Dedifferentiated amniotic fluid mesenchymal stem cell (primary cell): ENCODE results near the gene INF2.
A peak's percentile ranks its signal among the peaks of the same experiment; 100 is the strongest.

Experiments
- DNase-seq: peaks from one replicate; pipeline ENCODE4 v3.0.0-alpha.2; 2016; ENCODE audit errors: extremely low spot score

INF2 gene

DNA sequence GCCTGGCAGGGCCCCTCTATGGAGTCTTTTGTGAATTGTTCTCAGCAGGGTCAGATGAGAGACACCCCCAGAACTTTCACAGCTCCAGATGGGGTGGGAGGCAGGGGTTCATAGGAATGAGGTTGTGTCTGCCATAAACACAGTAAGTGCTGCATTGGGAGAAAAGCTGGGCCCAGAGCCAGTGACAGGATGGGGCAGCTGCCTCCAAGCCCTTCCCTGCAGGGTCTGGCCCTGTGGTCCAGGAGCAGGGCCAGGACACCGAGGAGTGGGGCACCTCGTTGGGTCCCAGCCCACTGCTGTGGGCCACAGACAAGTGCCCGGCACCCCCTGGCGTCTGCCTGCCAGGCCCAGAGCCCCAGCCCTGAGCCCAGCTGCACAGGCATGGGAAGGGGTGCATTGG is 13.3 kb downstream of the INF2 start:
- DNase-seq, result no peak

DNA sequence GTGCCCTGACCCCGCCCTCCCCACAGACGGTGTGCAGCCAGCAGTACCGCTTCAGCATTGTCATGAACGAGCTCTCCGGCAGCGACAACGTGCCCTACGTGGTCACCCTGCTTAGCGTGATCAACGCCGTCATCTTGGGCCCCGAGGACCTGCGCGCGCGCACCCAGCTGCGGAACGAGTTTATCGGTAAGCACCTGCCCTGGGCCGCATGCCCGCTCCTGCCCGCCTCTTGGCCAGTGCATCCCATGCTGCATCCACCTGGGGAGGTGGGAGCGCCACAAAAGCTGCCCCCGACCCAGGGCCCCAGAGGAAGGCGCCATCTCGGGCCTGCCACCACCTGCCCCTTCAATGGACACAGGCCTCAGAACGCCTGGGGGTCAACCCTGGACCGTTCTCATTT is 13.9 kb downstream of the INF2 start:
- no peak for DNase-seq

DNA sequence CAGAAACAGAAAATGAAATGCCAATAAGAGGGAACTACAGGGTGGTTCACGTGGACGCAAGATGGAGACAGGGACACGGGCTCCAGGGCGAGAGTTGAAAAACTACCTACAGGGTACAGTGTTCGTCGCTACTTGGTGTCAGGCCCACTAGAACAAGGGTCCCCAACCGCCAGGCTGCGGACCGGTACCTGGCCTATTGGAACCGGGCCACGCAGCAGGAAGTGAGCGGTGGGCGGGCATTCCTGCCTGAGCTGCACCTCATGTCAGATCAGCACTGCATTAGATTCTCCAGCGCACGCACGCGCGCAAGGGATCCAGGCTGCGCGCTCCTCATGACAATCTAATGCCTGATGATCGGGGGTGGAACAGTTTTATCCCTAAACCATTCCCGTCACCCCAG is 14.8 kb downstream of the INF2 start:
- DNase-seq, result no peak

DNA sequence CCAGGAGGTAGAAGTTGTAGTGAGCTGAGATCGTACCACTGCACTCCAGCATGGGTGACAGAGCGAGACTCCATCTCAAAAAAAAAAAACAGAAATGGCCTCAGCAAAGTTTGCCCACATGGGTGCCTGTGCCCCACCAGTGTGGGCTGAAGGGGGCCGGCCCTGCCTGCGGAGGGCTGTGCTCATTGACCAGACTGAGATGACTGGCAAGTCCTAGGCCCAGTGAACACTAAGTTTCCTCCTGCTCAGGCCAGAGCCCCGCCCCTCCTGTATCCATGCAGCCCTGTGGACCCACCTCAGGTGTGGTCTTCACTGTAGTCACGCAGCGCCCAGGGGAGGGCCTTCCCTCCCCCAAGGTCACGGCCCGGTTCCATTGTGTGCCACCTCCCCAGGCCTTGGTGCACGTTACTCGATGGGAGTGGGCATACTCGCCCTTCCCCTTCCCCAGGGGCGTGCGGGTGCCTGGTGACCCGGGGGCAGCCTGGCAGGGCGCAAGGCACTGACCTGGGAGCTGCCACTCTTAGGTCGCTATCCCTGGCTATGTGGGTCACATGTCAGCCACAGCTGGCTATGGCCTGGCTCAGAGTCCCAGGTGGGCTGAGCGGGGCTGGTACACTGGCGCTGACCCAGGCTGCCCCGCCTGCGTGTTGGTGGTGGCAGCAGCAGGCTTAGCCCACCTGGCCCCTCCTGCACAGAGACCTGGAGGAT is 16.1 kb downstream of the INF2 start:
- DNase-seq, result no peak

DNA sequence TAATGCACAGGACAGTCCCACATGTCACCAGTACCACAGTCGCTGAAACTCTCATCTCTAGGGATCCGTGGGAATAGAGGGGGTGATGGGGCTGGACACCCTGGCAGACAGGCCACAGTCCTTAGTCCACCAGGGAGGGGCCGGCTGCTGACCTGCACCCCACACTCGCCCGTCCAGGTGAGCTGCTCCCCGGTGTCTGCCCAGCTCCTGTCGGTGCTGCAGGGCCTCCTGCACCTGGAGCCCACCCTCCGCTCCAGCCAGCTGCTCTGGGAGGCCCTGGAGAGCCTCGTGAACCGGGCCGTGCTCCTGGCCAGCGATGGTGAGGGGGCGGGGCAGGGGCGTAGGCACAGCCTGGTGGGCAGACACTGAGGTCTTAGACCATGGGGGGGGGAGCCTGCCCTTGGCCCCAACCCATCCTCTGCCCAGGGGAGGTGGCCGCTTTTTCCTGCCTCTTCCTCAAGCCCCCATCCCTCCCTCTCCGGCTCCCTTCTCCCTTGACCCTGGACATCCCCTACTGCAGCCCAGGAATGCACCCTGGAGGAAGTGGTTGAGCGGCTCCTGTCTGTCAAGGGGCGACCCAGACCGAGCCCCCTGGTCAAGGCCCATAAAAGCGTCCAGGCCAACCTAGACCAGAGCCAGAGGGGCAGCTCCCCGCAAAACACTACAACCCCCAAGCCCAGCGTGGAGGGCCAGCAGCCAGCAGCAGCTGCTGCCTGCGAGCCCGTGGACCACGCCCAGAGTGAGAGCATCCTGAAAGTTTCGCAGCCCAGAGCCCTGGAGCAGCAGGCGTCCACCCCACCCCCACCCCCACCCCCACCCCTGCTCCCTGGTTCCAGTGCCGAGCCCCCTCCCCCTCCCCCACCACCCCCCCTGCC is 17.6 kb downstream of the INF2 start:
- DNase-seq, result no peak

DNA sequence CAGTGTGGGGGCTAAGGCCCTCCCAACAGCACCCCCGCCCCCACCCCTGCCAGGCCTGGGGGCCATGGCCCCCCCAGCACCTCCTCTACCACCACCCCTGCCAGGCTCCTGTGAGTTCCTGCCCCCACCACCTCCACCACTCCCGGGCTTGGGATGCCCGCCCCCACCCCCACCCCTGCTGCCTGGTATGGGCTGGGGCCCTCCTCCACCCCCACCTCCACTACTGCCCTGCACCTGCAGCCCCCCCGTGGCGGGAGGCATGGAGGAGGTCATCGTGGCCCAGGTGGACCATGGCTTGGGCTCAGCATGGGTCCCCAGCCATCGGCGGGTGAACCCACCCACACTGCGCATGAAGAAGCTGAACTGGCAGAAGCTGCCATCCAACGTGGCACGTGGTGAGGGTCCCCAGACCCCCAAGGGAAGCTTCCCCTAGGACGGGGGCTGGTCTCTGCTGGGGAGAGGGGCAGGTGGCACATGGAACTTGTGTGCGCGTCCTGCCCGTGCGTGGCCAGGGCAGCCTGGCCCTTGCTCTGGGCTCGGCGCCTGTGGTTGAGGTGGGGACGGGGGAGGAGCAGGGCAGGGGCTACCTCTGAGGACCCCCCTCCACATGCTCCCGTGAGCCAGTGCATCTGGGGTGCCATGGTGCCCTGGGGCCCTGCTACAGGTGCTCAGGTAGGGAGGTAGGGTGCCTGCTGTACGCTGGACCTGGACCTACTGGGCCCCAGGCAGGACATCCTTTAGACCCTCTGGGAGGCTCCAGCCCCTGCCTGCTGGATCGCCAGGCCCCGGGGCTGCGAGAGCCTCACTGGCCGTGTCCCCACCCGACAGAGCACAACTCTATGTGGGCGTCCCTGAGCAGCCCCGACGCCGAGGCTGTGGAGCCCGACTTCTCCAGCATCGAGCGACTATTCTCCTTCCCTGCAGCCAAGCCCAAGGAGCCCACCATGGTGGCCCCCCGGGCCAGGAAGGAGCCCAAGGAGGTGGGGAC is 18.5 kb downstream of the INF2 start:
- DNase-seq, result no peak

DNA sequence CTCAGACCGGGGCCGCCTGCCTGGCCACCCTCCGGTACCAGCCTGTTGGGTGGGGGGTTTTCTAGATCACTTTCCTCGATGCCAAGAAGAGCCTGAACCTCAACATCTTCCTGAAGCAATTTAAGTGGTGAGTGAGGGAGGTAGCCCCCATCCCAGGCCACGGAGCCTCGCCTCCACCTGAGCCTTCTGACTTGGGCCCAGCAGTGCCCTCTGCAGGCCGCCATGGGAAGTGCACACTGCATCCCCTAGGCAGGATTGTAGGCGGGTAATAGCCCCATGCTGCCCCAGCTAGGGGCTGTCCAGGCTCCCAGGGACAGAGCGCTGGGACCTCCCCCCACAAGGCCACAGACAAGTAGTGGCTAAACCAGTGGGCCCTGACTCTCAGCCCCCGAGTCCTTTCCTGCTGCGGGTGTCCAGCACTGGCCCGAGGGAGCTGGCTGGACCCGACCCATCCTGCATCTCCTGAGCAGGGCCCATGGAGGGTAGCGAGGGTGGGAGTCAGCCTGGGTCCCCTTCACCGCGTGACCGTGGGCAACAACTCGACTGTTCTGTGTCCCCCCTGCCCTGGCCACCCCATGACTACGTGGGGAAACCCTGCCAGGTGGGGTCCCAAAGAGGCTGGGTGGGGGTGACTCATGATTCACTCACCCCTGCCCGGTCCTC is 19.3 kb downstream of the INF2 start:
- peak; percentile 16 for DNase-seq

DNA sequence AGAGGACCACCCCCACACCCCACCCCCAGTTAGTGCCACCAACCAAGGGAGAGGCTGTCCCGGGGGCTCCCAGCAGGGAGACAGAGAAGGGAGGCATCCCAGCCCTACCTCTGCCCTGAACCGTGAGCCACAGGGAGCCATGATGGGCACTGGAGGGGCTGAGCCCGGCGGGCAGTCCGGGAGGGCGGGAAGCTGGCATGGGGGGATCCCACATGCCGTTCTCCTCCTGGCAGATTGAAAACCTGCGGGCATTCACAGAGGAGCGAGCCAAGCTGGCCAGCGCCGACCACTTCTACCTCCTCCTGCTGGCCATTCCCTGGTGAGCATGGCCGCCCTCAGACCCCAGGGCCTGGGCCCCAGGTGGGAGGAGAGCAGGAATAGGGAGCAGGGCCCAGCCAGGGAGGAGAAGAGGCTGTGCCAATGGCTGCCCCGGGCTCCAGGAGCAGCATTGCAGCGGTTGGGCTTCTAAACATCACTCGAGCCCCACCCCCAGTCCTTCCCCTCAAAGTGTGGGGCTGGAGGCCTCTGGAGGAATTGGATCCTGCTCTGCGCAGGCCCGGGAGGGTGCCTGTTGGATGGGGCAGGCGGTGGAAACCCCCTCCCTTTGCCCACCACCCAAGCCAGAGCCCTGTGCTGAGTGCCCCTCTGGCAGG is 20.1 kb downstream of the INF2 start:
- DNase-seq, result no peak

DNA sequence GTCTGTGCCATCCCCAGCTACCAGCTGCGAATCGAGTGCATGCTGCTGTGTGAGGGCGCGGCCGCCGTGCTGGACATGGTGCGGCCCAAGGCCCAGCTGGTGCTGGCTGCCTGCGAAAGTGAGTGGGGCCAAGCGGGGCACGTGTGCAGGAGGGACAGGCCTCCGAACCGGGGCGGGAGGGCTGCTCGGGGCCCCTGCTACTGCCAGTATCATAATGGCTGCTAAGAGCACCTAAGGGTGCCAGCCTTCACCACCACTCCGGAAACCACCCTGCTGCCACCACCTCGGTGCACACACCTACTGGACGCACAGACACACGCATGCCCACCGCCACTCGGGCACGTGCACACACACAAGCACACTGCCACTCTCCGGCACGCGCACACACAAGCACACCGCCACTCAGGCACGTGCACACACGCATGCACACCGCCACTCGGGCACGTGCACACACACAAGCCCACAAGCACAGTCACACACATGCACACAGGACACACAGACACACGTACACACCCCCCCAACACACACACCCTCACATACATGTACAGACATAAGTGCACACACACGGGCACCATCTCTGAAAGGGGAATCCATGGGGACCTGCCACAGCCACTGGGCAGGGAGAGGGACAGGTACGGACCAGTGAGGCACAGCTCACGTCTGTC is 20.8 kb downstream of the INF2 start:
- no peak for DNase-seq

DNA sequence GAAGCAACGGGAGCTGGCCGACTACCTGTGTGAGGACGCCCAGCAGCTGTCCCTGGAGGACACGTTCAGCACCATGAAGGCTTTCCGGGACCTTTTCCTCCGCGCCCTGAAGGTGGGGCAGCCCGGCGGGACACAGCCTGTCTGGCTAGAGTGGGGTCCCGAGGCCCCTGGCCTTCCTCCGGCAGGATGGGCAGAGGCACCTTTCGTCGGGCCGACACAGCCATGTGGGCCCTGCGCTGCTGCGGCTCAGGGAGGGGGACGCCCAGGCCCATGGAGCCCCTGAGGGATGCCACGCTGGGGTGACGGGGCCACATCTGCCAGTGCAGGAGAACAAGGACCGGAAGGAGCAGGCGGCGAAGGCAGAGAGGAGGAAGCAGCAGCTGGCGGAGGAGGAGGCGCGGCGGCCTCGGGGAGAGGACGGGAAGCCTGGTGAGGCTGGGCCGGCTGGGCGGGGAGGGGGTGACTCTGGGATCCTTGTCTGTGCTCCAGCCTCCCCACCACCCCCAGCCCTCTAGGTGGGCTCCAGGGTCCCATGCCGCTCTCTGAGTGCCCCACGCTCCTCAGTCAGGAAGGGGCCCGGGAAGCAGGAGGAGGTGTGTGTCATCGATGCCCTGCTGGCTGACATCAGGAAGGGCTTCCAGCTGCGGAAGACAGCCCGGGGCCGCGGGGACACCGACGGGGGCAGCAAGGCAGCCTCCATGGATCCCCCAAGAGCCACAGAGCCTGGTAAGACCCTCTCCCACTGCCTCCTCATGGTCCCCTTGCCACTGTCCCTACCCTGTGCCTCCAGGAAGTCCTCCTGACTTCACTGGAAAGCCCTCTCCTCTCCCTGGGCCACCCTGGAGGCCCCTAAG is 23.7 kb downstream of the INF2 start:
- no peak for DNase-seq

DNA sequence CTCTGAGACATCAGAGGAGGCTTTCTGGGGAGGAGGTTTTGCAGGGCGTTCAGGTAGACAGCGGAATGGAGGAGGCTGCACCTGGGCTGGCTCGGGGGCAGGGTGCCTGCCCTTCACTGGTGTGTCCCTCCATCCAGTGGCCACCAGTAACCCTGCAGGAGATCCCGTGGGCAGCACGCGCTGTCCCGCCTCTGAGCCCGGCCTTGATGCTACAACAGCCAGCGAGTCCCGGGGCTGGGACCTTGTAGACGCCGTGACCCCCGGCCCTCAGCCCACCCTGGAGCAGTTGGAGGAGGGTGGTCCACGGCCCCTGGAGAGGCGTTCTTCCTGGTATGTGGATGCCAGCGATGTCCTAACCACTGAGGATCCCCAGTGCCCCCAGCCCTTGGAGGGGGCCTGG is 24.6 kb downstream of the INF2 start:
- DNase-seq, result no peak

DNA sequence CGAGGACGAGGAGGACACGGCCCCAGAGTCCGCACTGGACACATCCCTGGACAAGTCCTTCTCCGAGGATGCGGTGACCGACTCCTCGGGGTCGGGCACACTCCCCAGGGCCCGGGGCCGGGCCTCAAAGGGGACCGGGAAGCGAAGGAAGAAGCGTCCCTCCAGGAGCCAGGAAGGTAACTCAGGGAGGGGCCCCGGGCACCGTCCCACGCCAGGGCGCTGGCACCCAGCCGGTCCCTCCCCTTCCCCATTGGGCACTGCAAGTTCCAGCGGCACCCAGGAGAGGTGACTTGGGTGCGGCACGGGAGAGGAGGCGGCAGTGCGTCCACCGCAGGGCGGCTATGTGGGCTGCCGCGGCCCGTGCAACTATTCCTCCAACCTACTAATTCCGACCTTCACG is 25.3 kb downstream of the INF2 start:
- DNase-seq, result no peak

DNA sequence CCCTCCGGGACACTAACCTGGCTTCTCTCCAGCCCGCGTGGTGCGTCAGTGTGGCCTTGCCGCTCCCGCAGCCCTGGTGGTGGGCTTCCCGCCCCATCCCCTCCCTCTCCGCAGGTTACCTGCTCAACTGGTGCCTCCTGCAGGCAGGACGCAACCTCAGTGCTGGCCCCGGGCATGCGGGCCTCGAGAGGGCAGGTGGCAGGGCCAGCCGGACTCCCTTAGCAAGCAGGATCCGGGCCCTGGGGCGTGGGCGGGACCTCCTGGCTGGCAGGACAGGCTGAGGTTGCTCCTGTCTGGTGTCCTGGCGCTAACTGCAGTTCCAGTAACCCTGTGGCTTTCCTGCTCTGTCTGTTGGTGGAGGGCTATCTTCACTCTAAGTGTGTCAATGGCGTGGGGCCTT is 26.0 kb downstream of the INF2 start:
- no peak for DNase-seq

DNA sequence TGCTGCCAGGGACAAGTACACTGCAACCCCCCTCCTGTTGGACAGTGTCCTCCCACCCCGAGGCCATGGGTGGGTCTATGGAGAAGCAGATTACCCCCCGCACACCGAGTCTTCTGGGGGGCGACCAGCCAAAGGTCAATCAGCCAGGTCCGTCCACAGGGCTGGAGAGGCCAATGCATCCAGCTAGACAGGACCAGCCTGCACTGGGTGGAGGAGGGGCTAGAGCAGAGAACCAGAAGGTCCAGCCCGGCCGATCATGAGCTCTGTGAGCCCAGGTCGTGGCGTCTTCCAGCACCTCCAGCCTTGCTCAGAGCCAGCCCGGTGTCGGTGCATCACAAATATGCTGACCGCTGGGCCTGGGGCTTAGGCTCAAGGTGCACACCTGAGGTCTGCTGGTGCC is 26.5 kb downstream of the INF2 start:
- DNase-seq, result no peak

DNA sequence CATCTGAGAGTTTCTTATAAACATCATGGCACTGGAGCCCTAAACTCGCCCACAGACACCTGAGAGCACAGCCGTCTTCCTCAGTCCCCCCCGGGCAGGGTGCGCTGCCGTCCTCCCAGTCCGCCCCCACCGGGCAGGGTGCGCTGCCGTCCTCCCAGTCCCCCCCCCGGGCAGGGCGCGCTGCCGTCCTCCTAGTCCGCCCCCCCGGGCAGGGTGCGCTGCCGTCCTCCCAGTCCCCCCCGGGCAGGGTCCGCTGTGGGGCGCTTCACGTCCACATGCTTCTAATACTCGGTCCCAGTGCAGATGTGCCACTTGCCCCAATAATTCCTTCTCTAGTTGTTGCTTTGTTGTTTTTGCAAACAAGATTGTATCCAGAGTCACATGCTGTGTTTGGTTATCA is 27.7 kb downstream of the INF2 start:
- no peak for DNase-seq

DNA sequence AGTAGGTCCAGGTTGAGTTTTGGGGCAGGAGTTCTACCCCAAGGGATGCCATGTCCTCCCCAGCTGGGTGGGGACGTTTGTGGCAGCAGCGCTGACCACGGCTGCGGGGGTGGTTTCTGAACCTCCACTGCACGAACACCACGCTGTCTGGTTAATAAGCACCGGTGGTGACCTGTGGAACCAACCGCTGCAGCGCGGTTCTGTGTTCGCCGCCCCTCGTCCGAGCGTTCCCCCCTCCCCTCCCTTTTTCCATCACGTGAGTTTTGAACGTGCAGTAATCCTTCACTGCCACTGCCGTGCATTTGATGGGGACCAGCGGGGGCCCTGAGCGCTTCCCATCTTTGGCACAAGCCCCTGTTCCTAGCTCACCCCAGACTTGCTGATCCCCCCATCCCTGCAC is 28.2 kb downstream of the INF2 start:
- DNase-seq, result no peak

DNA sequence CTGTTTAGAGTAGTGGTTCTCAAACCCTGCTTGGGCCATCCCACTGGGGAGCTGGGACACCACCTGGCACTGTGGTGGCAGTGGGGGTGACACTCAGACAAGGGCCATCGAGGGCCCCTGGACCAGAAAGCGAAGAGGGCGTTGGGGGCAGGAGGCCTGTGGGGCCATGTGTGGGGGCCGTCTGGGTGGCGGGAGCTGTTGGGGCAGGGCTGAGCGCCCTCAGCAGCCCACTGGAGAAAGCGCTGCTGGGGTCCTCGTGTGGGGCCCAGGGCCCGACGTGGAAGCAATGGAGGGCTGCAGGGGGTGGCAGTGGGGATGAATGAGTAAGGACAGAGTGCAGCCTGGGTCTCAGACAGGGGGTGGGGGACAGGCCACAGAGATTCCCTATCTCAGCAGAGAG is 28.7 kb downstream of the INF2 start:
- no peak for DNase-seq

DNA sequence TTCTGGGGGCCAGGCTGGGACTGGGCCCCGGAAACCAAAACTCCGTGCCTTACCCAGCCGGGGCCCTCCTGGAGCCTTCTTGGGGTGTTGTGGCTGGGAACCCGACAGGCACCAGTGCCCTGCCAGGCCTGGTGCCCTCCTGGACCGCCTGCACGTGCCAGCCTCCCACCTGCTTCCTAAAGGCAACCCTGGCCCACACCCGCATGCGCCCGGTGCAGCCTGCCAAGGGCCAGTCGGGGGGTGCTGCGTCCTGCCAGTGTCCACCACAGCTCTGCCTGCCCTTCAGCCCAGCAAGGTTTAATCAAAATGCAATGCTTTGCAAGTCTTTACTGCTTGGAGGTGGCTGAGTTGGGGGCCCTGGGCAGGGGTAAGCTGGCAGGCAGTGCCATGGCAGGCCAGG is 29.5 kb downstream of the INF2 start:
- no peak for DNase-seq

DNA sequence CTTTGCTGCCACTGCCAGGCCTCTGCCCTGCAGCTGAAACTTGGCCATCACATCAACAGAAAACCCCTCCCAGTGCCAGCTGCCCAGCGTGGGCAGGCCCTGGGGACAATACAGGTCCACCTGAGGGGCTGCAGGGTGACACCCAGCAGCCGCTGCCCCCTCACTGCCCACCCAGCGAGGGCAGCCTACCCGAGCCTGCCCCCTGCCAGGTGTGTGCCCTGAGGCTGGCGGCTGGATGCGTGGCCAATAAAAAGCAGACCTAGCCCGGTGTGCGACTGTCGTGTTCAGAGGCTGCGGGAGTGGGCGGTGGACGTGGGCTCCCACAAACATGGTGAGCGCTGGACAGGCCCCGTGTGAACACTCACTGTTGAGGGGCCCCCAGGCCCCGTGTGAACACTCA is 29.9 kb downstream of the INF2 start:
- no peak for DNase-seq
